Activated CD8-positive, alpha-beta memory T cell treated with anti-CD3 and anti-CD28 coated beads for 48 hours (primary cell): ENCODE data around the gene NOD1.
"Not testable (repeated sequence)": the region's sequence is repeated elsewhere in the genome, so short reads cannot be mapped to it uniquely, and the experiment has no call there.

ENCODE experiments used
- DNase-seq, 3 experiments: peaks; one replicate each; pipeline ENCODE4 v3.0.0-alpha.2; 2020; ENCODE audit warnings: low read depth in 2 of 3, low spot score in 2 of 3

NOD1 gene

GRCh38 chr7:30505174-30505697 lies 26.7 kb upstream of the NOD1 start:
- DNase-seq = no peak

- DNase-seq = peak; percentile 79 to 92 (median 83)
These were observed 26.0 kb upstream of the NOD1 start, which contains the start of gene GGCT for GRCh38 chr7:30504301-30505173. Gene GGCT, minus strand, starts transcription at chr7:30504829. Its CDS starts 120 bp downstream, at chr7:30504709.

GRCh38 chr7:30503274-30504212 lies 25.0 kb upstream of the NOD1 start:
- DNase-seq = no peak

GRCh38 chr7:30502470-30503251 lies 24.1 kb upstream of the NOD1 start:
- DNase-seq = no peak

DNA sequence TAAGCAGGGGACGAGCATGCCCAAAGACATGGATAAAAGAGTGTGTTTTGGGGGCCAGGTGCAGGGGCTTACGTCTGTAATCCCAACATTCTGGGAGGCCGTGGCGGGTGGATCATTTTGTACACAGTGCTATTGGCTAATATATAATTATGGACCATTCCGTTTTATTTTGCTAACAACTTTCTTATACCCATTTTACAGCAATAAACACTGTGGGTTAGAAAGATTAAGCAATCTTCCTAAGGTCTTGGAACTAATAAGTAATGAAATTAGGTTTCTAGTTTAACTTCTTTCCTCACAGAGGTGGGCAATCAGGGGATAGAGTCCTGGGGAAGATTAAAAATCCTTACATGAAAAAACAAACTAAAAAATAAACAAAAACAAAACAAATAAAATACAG lies 22.7 kb upstream of the NOD1 start:
- DNase-seq = no peak

- DNase-seq = no peak
These were observed 14.6 kb upstream of the NOD1 start for GRCh38 chr7:30493228-30493627.

GRCh38 chr7:30491417-30491816 lies 12.8 kb upstream of the NOD1 start:
- no peak for DNase-seq

DNA sequence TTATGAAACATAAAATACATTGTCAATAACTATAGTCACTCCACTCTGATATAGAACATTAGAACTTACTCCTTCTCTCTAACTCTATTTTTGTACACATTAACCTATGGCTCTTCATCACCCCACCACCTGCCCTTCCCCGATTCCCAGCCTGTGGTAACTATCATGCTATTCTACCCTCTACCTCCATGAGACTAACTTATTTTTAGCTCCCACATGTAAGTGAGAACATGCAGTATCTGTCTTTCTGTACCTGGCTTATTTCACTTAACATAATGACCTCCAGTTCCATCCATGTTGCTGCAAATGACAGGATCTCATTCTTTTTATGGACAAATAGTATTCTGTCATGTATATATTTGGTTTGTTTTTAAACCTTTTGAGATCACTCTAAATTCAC lies 8.8 kb upstream of the NOD1 start:
- no peak for DNase-seq

DNA sequence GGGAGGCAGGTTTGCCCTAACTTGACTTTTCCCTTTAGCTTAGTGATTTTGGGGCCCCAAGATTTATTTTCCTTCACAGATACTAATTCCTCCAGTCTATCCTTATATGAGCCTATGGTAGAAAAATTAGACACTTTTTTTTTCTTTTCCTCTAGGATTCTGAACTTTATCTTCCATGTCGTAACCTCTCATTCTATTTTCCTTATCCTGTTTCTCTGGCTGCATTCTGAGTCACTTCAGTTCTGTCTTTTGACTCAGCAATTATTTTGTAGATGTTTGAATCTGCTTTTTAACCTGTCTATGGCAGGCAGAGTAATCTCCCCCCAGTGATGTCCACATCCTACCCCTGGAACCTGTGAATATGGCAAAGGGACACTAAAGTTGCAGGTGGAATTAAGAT lies 7.1 kb upstream of the NOD1 start:
- no peak for DNase-seq

DNA sequence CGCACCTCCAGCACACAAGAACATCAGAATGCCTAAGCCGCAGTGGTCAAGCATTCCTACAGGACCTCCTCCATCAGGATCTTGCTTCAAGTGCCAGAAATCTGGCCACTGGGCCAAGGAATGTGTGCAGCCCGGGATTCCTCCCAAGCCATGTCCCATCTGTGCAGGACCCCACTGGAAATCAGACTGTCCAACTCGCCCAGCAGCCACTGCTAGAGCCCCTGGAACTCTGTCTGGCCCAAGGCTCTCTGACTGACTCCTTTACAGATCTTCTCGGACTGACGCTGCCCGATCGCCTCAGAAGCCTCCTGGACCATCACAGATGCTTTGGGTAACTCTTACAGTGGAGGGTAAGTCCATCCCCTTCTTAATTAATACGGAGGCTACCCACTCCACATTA lies 2.8 kb upstream of the NOD1 start:
- DNase-seq = not testable (repeated sequence)

DNA sequence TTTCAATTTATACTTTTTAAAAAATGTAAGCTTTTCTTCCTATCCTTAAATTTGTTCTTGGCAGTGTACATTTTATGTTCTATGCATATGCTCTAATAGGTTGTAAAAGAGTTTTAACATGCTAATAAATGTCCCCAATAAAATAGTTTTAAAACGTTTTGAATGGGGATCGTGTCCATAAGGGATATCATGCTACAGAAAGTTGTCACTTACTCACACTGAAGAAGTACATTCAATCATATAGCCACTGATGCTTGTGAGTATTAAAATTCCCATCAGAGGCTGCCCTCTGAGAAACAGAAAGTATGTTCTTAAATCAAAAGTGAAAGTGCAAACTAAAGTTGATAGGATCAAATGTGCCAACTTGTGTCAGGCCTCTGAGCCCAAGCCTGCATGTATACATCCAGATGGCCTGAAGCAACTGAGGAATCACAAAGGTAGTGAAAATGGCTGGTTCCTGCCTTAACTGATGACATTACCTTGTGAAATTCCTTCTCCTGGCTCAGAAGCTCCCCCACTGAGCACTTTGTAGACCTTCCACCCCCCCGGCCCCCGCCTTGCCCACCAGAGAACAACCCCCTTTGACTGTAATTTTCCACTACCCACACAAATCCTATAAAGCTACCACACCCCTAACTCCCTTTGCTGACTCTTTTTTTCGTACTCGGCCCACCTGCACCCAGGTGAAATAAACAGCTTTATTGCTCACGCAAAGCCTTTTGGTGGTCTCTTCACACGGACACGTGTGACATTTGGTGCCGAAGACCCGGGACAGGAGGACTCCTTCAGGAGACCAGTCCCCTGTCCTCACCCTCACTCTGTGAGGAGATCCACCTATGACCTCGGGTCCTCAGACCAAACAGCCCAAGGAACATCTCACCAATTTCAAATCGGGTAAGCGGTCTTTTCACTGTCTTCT lies 877 bp upstream of the NOD1 start:
- no peak for DNase-seq

DNA sequence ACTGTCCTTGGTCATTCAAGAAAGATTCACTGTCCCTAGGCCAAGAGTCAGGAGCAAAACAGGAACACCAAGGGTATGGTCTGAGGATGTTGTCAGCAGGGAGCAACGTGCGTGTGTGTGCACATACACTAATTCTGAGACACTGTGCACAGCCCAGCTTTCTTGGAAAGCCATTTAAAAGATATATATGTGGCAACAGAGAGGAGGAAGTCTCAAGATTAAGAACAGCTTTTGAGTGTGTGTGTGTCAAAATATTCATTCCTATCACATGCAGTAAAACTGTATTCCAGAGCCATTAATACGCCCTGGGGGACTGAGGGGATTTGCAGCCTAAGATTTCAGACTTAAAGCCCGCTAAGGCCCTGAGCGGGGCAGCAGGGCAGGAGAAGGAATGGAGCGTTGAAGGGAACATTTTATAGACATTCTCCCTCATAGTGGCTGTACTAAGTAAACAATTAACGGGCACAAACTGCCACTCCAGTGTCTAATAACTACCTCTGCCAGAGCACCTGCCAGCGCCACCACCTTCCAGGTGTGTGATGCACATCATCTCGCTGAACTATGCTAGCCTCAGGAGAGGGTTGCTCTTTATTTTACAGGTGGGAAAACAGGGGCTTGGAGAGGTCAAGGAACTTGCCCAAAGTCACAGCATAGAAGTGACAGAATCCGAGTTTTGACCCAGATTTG lies 2.0 kb downstream of the NOD1 start:
- DNase-seq = no peak

DNA sequence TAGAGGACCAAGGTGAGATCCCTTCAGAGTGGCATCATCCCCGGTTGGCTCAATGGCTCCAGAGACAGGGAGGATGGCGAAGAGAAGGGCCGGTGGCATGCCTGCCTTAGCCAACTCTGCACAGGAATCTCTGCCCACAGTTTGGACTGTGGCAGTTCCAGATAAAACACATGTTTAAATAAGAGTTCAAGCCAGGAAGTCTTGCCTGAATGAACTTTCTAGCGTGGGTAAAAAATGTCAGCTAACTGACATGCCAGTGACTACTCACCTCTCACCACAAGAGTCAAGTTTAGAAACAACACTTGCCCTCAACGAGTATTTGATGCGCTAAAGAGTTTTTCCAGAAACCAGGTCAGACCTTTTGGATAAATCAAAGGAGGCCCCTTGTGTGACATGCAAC lies 3.0 kb downstream of the NOD1 start:
- no peak for DNase-seq

- DNase-seq = no peak
These were observed 3.7 kb downstream of the NOD1 start for GRCh38 chr7:30474893-30475292.

DNA sequence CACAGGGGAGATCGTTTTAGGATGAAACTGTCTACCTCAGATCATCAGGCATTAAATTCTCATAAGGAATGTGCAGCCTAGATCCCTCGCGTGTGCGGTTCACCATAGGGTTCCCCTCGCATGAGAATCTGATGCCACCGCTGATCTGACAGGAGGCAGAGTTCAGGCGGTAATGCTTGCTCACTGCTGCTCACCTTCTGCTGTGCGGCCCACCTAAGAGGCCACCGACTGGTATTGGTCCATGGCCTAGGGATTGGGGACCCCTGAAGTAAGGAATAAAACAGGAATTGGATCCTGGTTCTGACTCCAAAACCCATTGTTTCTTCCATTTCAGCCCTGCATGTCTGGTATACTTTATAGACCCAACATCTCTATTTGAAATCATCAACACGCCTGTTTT lies 4.1 kb downstream of the NOD1 start:
- DNase-seq = no peak

- no peak for DNase-seq
These were observed 4.7 kb downstream of the NOD1 start for GRCh38 chr7:30473903-30474302.

GRCh38 chr7:30472784-30473775 lies 5.5 kb downstream of the NOD1 start:
- no peak for DNase-seq
